Measurements from ENCODE around the gene LRRC4.

DNA sequence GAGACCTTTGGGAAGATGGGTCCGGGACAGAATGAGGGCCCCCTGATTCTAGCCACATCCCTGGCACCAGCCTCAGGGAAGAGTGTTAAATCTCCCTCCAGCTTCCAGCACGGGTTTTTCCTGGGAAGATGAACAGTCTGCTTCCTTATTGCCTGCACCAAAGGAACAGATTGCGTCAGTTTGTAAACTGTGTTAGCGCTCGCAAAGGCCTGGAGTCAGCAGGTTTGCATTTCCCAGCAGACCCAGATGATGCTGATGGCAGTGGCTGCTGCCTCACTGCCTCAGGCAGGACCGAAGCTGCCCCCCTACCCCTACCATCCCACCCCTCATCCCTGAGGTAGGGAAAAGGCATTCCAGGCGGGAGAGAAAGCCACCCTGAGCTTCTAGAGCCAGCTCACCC is 34.6 kb upstream of the LRRC4 start:
- TF ChIP-seq, protein P1, sequence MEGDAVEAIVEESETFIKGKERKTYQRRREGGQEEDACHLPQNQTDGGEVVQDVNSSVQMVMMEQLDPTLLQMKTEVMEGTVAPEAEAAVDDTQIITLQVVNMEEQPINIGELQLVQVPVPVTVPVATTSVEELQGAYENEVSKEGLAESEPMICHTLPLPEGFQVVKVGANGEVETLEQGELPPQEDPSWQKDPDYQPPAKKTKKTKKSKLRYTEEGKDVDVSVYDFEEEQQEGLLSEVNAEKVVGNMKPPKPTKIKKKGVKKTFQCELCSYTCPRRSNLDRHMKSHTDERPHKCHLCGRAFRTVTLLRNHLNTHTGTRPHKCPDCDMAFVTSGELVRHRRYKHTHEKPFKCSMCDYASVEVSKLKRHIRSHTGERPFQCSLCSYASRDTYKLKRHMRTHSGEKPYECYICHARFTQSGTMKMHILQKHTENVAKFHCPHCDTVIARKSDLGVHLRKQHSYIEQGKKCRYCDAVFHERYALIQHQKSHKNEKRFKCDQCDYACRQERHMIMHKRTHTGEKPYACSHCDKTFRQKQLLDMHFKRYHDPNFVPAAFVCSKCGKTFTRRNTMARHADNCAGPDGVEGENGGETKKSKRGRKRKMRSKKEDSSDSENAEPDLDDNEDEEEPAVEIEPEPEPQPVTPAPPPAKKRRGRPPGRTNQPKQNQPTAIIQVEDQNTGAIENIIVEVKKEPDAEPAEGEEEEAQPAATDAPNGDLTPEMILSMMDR (IDR thresholded peaks at IDR 0.05) = no peak
- TF ChIP-seq POLR2A (IDR thresholded peaks at IDR 0.05) = no peak

All from lower leg skin (tissue), 3 donors.